Keratinocyte (primary cell): Measurements from ENCODE around the gene TSPAN7.

Source experiments
- EZH2 ChIP-seq: IDR thresholded peaks from one replicate; pipeline ENCODE4 v1.6.1; 2012; ENCODE audit warnings: inconsistent platforms, mild to moderate bottlenecking, low read length, moderate library complexity
- TF ChIP-seq, protein P1 (sequence below), 3 experiments: IDR thresholded peaks in 1 of 3; conservative IDR thresholded peaks in 1 of 3; optimal IDR thresholded peaks in 1 of 3; 2 replicates in 2 of 3; 3 replicates in 1 of 3; pipeline versions ENCODE3 to v1.5.1; 2011; ENCODE audit warnings: low read length in 3 of 3, mild to moderate bottlenecking in 3 of 3, moderate library complexity in 2 of 3, control low read depth in 1 of 3, inconsistent platforms in 1 of 3; ENCODE audit not compliant: insufficient read depth in 2 of 3; ENCODE audit errors: extremely low read depth in 1 of 3

DNA sequence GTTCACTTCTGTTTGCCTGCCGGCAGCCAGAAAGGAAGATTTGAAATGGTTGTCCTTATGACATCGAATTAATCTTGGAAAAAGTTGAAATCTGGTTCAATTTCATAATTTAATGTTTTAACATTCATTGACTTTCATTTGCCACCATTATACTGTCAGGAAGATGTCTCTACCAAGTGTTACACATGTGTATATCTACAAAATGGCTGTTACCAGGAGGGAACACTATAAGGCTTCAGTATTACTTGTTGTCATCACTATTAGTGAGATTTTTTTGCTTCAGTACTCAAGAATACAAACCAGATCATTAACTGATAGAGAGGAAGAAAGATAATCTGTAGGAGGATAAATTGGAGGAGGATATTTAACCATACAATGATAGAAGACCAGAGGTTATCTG is 71.2 kb downstream of the TSPAN7 start:
- TF ChIP-seq, protein P1, sequence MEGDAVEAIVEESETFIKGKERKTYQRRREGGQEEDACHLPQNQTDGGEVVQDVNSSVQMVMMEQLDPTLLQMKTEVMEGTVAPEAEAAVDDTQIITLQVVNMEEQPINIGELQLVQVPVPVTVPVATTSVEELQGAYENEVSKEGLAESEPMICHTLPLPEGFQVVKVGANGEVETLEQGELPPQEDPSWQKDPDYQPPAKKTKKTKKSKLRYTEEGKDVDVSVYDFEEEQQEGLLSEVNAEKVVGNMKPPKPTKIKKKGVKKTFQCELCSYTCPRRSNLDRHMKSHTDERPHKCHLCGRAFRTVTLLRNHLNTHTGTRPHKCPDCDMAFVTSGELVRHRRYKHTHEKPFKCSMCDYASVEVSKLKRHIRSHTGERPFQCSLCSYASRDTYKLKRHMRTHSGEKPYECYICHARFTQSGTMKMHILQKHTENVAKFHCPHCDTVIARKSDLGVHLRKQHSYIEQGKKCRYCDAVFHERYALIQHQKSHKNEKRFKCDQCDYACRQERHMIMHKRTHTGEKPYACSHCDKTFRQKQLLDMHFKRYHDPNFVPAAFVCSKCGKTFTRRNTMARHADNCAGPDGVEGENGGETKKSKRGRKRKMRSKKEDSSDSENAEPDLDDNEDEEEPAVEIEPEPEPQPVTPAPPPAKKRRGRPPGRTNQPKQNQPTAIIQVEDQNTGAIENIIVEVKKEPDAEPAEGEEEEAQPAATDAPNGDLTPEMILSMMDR (optimal IDR thresholded peaks at IDR 0.05 in 1 of 3, IDR thresholded peaks at IDR 0.05 in 1 of 3, conservative IDR thresholded peaks at IDR 0.05 in 1 of 3; ENCODE audit: extremely low read depth in 1 of 3, insufficient read depth in 2 of 3, low read length in 3 of 3), result no peak
- TF ChIP-seq EZH2, result no peak
